ENCODE measurements around the gene DLEC1.

DNA sequence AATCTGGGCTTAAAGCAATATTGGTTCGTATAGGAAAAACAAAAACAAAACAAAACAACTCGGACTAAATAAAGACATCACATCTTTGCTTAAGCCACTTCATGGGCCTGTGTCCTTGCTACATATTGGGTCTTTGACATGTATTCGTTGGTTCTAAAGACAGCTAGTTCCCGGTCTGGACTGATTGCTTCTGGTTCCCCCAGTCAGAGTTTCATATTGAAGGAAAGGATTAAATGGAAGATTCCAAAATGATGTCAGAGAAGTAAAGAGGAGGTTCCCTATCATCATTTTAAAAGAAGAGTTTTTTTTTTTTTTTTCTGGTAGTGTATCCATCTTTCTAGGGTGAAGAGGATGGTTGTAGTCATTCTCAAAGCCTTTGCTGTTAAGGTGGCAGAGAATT is 128.6 kb downstream of the DLEC1 start:
- TF ChIP-seq, protein P1, sequence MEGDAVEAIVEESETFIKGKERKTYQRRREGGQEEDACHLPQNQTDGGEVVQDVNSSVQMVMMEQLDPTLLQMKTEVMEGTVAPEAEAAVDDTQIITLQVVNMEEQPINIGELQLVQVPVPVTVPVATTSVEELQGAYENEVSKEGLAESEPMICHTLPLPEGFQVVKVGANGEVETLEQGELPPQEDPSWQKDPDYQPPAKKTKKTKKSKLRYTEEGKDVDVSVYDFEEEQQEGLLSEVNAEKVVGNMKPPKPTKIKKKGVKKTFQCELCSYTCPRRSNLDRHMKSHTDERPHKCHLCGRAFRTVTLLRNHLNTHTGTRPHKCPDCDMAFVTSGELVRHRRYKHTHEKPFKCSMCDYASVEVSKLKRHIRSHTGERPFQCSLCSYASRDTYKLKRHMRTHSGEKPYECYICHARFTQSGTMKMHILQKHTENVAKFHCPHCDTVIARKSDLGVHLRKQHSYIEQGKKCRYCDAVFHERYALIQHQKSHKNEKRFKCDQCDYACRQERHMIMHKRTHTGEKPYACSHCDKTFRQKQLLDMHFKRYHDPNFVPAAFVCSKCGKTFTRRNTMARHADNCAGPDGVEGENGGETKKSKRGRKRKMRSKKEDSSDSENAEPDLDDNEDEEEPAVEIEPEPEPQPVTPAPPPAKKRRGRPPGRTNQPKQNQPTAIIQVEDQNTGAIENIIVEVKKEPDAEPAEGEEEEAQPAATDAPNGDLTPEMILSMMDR (IDR thresholded peaks at IDR 0.05; ENCODE audit: low read depth, low read length): no peak
- no peak for TF ChIP-seq EZH2phosphoT487 (IDR thresholded peaks at IDR 0.05; ENCODE audit: low read depth)
